ENCODE results near the gene OLA1.
A peak's percentile ranks its signal among the peaks of the same experiment; 100 is the strongest.

The OLA1 gene

GRCh38 chr2:174180165-174180724 lies 68.1 kb downstream of the OLA1 start:
- DNase-seq: no peak

DNA sequence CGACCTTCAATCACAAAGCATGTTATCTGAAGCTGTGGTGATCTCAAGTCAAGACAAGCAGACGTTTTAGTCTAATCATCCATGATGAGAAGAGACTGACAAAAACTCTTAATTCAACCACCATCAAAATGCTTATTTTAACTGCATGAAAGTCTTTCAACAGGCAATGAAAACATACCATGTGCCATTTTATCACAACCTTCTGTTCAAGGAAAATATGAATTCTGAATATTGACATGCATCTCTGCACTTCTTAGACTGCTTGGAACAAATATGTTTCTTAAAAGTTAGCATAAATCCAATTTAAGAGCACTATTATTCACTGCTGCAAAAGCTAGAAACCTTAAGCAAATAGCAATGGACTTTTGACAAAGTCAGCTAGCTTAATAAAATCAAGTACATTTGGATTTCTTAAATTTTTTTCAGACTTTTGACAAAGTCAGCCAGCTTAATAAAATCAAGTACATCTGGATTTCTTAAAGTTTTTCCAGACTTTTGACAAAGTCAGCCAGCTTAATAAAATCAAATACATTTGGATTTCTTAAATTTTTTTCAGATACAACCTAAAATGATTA lies 70.9 kb downstream of the OLA1 start:
- DNase-seq: no peak

GRCh38 chr2:174176898-174177297 lies 71.4 kb downstream of the OLA1 start:
- DNase-seq: peak in 1 of 56 donors; percentile 4

DNA sequence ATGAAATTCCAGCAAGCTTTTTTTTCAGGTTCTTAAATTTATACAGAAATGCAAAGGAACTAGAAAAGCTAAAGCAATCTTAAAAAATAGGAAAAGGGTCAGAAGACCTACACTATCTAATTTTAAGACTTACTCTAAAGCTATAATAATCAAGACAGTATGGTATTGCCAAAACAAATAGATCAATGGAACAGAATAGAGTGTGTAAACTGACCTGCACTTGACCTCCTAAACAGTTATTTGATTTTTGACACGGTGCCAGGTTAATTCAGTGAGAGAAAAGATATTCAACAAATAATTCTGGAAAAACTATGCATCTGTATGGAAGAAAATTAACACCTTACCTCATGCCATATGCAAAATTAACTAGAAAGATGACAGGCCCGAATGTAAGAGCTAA lies 73.6 kb downstream of the OLA1 start:
- DNase-seq: no peak

- DNase-seq: no peak
Measured at GRCh38 chr2:174172802-174173355, 75.5 kb downstream of the OLA1 start.

DNA sequence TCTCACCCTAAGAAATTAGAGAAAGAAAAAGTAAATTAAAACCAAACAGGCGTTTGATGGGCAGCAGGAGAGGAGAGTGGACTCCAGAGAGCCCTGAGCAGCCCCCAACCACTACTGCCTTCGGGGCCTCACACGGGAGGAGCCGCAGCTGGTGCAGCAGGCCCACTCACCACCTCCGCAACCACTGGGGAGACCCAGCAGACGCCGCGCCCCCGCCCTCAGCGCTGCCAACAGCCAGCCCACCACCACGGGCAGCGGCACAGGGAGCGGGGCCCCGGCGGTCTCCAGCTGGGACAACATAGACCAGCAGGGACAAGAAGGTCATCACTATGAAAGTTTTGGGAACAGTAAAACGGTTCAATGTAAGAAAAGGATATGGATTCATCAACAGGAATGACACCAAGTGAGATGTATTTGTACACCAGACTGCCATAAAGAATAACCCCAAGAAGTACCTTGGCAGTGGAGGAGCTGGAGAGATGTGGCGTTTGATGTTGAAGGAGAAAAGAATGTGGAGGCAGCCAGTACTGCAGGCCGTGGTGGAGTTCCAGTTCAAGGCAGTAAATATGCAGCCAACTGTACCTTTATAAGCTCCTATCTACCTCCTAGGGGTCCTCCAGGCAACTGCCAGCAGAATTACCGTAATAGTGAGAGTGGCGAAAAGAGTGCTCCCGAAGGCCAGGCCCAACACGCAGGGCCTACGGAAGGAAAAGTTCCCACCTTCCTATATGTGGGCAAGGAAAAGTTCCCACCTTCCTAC lies 76.5 kb downstream of the OLA1 start:
- DNase-seq: no peak

GRCh38 chr2:174169372-174169771 lies 79.0 kb downstream of the OLA1 start:
- DNase-seq: no peak

DNA sequence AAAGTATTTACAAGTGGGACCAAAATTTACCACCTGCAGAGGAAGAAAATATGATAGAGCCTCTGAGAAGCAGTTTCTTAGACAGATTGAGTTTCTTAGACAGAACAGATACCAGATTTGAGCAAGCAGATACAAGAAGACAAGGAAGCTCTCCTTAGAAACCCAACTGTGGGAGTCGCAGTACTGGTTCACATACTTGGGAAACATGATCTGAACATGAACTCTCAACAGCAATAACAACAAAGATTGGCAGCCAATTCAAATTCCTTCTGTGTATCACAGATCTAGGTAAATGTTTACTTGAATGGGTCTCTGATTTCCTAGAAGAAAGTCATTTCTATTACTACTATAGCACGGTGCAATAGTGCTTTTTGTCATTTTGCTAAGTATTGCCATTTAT lies 82.1 kb downstream of the OLA1 start:
- no peak for DNase-seq

- DNase-seq: no peak
Measured at GRCh38 chr2:174161490-174161889, 86.8 kb downstream of the OLA1 start.

DNA sequence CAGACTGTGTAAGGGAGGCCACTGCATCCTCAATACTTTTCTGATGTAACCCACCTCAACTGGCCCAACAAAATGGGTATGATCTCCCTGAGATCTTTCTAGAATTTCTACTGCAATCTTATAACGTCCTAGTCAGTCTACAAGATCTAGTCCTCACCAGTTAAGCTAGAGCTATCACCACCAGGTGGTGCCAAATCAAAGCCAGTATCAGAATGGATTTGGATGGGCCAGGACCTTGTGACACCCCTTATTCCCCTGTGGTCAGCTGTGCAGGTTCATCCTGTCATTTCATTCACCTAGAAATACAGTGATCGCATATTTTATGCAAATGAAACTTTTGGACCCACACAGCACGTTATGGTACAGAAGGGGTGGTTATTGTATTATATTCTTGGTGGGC lies 90.3 kb downstream of the OLA1 start:
- peak in 10 of 56 donors; percentile 1 to 26 (median 3) for DNase-seq

GRCh38 chr2:174157053-174157452 lies 91.3 kb downstream of the OLA1 start:
- no peak for DNase-seq

GRCh38 chr2:174153757-174154680 lies 94.3 kb downstream of the OLA1 start:
- no peak for DNase-seq

DNA sequence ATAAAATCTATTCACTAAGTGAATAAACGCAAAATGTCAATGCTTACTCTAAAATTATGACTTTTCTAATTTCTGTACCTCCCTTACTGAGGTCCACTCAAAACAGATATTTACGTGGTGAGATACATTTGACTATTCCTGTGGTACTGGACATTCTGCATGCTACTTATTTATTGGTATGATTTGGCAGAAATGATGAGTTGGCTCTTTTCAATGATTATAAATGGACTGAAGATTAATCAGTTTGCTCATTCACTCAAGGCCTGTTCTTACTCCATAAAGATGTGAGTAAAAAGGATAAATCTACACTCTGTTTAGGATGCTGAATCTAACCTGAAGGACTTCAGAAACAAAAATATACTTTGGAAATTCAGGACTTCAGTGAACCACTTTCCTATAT lies 98.8 kb downstream of the OLA1 start:
- DNase-seq: no peak

DNA sequence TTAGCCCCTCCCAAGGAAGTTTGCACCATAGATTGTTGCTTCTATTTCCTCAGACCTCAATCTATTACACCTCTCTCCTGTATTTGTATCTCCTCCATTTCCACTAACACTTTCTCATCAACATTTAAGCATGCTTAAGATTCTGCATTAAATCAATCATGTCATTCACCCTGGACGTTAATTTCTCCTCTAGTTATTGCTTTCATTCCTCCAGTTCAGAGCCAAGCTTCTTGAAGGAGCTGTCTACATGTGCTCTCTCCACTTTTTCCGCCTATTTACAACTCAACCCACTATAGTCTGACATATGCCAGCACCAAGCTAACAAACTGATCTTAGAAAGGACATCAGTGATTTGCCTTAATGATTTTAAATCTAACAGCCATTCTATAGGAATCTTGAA lies 99.5 kb downstream of the OLA1 start:
- no peak for DNase-seq

GRCh38 chr2:174145827-174146226 lies 102.5 kb downstream of the OLA1 start:
- DNase-seq: no peak

DNA sequence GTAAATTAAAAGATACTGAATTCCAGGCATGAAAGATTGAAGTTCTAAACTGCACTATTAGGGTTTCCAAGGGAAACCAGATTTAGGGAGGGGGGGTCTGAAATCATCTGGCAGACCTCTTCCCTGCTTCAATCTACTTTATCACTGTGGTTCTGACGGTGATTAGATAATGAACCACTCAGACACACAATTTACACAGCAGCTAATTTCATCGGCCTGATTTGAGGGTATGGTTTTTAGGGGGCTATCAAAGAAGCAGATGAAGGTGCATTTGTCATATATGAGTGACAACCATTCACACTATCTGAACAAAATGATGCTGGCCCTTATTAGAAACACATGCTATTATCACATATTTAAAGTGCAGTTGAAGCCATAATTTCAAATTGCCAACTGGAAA lies 106.0 kb downstream of the OLA1 start:
- no peak for DNase-seq

GRCh38 chr2:174138161-174138560 lies 110.2 kb downstream of the OLA1 start:
- DNase-seq: no peak

DNA sequence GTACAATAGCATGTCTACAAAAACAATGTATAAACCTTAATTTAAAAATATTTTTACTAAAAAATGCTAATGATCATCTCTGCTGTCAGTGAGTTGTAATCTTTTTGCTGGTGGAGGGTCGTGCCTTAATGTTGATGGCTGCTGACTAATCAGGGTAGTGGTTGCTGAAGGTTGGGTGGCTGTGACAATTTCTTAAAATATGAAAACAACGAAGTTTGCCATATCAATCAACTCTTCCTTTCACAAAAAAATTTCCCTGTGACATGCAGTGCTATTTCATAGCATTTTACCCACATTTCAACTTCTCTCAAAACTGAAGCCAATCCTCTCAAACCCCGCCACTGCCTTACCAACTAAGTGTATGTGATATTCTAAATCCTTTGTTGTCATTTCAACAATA lies 112.4 kb downstream of the OLA1 start:
- no peak for DNase-seq

DNA sequence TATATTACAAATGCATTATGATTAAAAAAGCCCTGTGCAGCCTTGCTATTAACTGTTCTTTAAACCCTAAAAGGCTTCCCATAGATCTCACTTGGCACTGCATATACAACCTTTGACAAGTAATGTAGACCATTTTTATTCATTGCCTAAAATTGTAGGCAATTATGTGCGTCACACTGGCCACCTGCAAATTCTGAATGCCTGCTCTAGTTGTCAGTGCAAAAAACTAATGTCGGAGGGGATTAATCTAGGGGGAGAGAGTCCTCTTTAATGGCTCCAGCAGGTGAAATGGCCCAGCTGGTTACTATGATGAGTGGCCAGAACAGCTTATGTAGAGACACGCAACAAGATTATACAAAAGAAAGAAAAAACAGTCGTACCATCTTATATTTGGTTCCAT lies 123.2 kb downstream of the OLA1 start:
- no peak for DNase-seq

- no peak for DNase-seq
Measured at GRCh38 chr2:174124181-174124580, 124.2 kb downstream of the OLA1 start.

DNA sequence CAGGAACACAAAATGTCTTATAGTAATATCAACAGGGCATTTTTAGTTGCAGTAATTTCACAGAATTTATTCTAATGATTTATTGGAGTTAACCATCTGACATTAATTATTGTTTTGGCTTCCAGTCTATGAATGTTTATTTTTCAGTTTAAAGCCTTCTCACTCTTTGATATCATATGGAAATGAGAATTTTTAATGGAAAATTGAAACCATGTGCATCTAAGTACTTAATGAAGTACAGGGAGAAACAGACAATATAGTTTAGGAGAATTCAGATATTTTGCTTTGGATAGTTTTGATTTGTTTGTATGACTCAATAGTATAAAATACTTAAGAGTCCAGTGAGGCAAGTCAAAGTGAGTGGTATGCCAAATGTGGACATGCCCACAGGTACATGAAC lies 126.1 kb downstream of the OLA1 start:
- DNase-seq: no peak

DNA sequence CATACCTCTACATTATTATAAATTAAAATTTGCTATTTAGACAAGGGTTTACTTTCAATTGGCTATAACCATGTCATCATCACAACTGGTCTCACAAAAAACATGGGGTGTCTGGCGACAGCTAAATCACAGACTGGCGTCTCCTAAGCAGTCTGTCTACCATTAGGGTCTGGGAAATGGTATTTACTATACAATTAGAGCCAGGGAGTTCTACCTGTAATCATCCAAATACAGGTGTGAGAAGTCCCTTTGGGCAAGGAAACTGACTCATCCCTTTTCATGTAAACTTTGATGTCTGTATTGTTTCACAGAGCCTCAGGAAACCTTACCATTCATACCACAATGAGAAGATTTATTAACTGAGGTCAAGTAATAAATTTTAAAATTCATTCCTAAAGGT lies 126.7 kb downstream of the OLA1 start:
- DNase-seq: no peak

Data from amygdala (tissue), 56 donors.